ENCODE results near the gene RPS6KA2.

Gene RPS6KA2

DNA sequence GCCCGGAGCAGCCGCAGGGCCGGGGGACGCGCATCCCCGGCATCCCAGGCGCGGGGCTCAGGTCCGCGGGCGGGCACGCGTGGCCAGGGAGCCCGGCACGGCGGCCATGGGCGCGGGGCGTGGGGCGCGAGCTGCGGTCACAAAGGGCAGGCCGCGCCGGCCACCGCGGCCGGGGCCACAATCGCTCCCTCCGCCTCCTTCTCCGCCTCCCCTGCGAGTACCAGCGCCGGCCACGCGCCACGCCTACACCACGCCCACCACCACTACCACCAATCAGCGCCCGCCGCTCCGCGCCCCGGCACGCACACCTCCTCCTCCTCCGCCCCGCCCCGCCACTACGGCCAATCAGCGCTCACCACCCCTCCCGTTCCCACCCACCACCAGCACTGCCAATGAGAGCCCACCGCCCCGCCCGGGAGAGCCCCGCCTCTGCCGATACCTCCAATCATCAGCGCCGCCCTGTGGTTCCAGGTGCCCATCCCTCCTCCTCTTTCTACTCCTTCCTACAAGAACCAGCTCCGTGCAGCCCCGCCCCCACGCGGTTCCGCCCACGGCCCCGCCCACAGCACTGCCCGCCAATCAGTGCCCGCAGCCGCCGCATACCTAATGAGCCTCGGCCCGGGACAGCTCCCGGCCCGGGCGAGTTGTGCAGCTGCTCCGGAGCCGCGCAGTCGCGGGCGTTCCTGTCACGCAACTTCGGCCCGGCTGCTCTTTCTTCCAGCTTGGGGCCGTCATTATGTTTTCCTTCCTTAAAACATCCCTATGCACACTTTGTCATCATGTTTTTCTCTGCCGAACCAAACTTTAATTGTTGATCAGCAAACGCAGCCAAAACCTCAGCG, at the start of gene RPS6KA2:
TSS of gene RPS6KA2 (minus strand) at position 219 of the 842 bp plus-strand sequence. CDS start 232 bp downstream, outside the sequence.
- peak; percentile 99 to 100 for DNase-seq (ENCODE audit: low read depth in 2 of 2)

- DNase-seq (ENCODE audit: low read depth in 2 of 2), result no peak
Measured at GRCh38 chr6:166676270-166676860, 49.3 kb upstream of the RPS6KA2 start.

- DNase-seq (ENCODE audit: low read depth in 2 of 2), result no peak
Measured at GRCh38 chr6:166675736-166676135, 48.7 kb upstream of the RPS6KA2 start.

DNA sequence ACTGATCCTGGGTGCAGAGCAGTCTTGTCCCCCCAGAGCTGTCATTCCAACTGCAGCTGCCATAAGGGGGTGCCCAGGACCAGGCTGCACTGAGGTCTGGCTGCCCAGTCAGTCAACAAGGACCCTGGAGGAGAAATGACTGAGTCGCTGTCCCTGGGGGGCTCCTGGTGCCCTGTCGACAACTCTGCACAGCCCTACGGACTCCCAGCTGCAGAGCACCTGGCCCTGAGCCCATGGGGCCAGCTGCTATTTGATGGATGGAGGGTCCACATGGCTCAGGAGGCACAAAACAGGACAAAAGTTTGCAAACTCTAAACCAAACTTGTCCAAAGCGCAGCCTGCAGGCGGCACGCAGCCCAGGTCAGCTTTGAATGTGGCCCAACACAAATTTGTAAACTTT, 46.3 kb upstream of the RPS6KA2 start:
- no peak for DNase-seq (ENCODE audit: low read depth in 2 of 2)

DNA sequence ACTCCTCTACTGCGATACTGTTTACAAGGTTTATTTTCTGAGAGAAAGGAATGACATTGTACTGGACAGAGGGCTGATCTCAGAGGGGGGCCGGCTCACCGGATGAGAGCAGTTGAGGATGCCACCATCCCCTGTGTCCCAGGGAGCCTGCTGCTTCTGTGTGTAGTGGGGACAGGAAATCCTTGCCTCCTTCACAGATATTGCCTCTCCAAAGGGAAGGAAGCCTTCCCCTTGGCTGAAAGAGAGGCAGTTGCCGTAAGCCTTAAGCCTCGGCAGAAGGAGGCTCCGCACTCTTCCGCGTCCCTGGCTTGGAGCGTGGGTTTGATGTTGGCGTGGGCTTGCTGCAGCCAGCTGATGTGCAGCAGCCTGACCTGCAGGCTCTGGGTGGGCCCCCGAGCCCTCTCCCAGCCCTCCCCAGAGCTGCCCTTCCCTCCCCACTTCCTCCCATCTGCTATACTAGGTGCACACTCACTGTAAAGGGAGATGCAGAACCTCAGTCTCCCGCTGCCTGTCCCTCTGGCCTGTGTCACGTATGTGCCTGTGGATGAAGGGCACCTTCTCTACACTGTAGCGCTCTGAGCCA, 45.7 kb upstream of the RPS6KA2 start:
- no peak for DNase-seq (ENCODE audit: low read depth in 2 of 2)

DNA sequence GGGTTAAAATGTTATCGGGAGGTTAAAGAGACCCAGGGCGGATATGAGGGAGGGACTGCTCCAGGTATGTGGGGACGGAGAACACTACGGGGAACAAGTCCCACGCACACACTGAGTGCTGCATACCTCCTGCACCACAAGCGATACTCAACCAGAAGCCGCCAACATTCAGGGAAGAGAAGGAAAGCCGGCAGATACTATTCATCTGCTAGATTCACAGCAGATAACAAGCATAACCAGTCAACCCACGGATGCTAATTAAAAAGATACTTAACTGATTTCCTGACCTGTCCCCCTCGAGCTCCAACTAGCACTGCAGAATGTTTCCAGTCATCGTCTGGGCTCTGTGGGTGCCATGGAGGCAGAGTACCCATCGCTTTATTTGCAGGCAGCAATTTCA, 45.1 kb upstream of the RPS6KA2 start:
- no peak for DNase-seq (ENCODE audit: low read depth in 2 of 2)

DNA sequence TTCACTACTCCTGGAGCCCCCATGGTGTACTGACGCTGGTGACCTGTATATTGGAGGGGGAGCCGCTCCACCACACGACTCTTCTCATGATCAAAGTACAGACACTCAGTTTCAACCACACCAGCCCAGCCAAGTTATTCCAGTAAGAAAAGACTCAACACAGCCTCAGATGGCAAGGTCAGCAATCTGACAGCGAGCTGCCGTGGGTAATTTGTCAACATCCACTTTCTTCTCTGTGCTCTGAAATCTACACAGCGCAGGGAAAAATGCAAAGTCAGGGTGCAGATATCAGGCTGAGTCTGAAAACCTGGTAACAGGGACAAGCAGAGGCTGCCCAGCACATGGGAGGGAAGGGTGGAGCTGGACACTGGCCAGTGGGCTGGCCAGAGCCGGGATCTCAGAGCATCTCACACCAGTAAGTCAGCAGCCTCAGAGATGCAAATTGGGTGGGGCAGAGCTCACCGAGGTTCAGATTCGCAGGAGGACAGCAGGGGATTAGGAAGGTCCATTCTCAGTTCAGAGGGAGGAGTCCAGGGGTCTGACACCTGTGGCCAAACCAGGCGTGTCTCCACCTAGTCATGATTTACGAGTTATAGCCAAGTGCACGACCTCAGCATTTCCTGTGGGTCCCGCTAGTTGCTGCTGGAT, 44.5 kb upstream of the RPS6KA2 start:
- DNase-seq (ENCODE audit: low read depth in 2 of 2), result no peak

DNA sequence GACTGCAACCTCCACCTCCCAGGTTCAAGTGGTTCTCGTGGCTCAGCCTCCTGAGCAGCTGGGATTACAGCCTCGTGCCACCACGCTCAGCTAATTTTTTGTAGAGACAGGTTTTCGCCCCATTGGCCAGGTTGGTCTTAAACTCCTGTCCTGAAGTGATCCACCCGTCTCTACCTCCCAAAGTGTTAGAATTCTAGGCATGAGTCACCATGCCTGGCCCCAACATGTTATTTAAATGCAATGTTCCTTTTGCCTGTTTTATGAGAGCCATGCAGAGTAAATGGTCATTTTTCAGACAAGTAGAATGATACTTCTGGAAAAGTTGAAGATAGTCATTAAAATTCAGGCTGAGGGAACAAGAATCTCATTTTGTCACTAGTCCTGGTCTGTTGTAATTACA, 43.8 kb upstream of the RPS6KA2 start:
- no peak for DNase-seq (ENCODE audit: low read depth in 2 of 2)

- DNase-seq (ENCODE audit: low read depth in 2 of 2), result no peak
Measured at GRCh38 chr6:166670013-166670412, 43.0 kb upstream of the RPS6KA2 start.

DNA sequence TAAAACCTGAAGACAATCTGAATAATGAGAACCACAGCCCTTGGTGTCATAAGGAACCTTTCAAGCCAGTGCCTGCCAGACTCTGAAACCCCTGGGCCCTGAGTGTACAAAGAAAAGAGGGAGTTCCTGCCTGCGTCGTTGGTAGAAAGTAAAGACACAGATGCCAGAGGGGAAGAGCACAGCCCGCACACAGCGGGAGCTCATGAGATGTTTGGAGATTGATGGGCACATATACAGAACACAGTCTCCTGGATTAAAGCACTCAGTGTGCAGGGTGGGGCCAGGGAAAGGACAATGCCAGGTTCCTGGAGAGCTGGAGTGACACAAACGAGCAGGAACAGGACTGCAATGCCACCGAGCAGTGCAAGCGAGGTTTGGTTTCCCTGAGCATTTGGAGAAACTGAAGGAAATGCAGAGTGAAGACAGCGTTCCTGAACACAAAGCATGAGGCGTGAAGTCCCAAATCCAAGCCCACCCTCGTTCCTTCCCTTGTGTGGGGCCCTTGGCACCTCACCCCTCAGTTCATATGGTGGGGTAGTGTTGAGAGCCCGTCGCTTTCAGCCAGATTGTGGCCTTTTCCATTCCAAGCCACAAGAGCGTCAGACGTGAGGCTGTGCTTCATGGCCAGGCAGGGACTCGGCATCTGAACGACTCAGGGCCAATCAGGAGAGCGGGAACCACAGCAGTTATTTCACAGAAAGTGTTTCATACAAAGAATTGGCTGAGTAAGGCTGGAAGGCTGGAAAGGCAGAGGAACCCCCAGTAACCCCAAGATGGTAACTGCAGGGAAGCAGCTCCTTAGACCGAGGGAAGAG, 41.0 kb upstream of the RPS6KA2 start:
- no peak for DNase-seq (ENCODE audit: low read depth in 2 of 2)

GRCh38 chr6:166664135-166664534, 37.1 kb upstream of the RPS6KA2 start:
- no peak for DNase-seq (ENCODE audit: low read depth in 2 of 2)

- no peak for DNase-seq (ENCODE audit: low read depth in 2 of 2)
Measured at GRCh38 chr6:166663568-166663967, 36.5 kb upstream of the RPS6KA2 start.

DNA sequence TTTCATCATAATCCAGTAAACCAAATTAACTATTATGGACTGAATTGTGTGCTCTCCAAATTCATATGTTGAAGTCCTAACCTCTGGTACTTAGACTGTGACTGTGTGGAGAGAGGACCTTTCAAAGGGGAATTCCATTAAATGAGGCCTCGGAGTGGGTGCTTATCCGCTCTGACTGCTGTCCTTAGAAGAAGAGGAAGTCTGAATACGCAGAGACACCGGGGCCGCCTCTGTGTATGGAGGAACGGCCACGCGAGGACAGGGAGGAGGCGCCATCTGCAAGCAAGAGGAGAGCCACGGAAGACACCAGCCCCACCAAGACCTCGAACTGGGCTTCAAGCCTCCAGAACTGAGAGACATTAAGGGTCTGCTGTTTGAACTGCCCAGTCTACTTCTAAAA, 35.6 kb upstream of the RPS6KA2 start:
- DNase-seq (ENCODE audit: low read depth in 2 of 2), result no peak

DNA sequence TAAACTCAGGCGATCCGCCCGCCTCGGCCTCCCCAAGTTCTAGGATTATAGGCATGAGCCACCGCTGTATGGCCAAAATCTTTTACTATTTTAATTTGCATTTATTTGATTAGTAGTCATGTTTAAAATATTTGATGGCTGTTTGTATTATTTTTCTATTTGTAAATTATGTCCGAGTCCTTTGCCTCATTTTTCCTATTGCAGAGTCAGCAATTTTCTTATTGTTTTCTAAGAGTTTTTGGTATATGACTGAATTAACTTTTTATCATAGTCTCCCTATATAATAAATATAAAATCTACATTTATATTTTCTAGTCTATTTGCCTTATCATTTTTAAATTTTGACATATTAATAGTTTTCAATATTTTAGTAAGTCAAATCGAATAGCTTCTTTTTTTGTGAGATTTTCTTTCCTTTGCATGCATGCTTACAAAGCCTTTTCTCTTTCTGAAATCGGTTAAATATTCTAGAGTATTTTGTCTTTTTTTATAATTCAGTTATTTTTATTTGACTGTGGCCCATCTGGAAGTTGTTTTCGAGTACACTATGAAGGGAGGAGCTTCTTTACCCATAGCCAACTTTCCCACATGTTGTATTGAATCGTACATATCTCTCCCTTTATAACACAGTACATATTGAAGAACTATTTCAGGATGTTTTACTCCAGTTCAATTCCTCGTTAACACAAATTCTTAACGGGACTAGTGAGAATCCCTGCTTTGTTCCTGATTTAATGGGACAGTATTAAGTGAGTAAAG, 34.5 kb upstream of the RPS6KA2 start:
- DNase-seq (ENCODE audit: low read depth in 2 of 2), result no peak

- no peak for DNase-seq (ENCODE audit: low read depth in 2 of 2)
Measured at GRCh38 chr6:166660157-166660688, 33.2 kb upstream of the RPS6KA2 start.

GRCh38 chr6:166659581-166659980, 32.5 kb upstream of the RPS6KA2 start:
- DNase-seq (ENCODE audit: low read depth in 2 of 2), result no peak

DNA sequence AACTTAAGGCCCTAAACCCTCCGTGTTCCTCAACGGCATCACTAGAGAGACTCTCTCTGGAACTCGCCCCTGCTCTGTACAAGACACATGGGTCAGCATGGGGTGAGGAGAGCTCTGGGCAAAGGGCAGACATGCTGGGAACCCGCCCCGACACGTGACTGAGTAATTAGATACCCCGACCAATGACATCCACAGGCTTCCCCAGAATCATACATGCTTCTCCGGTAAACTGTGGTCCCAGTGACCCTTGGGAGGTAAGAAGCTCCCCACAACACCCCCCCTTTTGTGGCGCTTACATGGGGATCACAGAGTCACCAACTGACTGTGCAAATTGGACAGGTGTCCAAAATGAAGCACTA, 31.7 kb upstream of the RPS6KA2 start:
- no peak for DNase-seq (ENCODE audit: low read depth in 2 of 2)

- no peak for DNase-seq (ENCODE audit: low read depth in 2 of 2)
Measured at GRCh38 chr6:166658115-166658791, 31.2 kb upstream of the RPS6KA2 start.

DNA sequence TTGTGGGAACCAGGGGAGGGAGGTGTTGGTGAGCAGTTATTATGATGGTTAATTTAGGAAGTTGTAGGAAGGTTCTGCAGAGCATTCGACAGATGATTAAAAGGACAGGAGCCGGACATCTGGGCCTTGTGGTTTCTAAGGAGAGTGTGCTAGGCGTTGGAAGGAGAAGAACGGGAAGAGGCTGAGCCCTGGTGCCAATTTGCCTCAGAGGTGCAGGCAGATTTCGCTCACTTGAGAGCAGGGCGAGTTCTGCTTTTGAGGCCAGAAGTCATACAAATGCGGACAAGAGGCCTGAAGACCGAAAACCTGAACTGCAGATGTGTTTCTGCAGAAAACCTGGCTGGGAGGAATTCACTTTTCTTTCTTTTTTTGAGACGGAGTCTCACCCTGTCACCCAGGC, 30.5 kb upstream of the RPS6KA2 start:
- no peak for DNase-seq (ENCODE audit: low read depth in 2 of 2)
